Stimulated activated CD8-positive, alpha-beta memory T cell treated with anti-CD3 and anti-CD28 coated beads, Interleukin-15, amount 100 ng/mL, for 48 hours (primary cell): ENCODE data around the gene GSTO2.

ENCODE experiments used
- DNase-seq, 2 donors: peaks; one replicate each; pipeline ENCODE4 v3.0.0-alpha.2; 2020; ENCODE audit warnings: low read depth in 2 of 2

The GSTO2 gene

GRCh38 chr10:104340111-104340526 is 71.1 kb downstream of the GSTO2 start:
- DNase-seq = no peak

GRCh38 chr10:104340641-104341040 is 71.7 kb downstream of the GSTO2 start:
- DNase-seq = no peak

- DNase-seq = no peak
These were observed 74.0 kb downstream of the GSTO2 start for GRCh38 chr10:104342941-104343411.

GRCh38 chr10:104344219-104344618 is 75.2 kb downstream of the GSTO2 start:
- no peak for DNase-seq

GRCh38 chr10:104345515-104345914 is 76.5 kb downstream of the GSTO2 start:
- DNase-seq = no peak

GRCh38 chr10:104345941-104346340 is 77.0 kb downstream of the GSTO2 start:
- no peak for DNase-seq

- no peak for DNase-seq
These were observed 78.5 kb downstream of the GSTO2 start for GRCh38 chr10:104347295-104348045.

GRCh38 chr10:104348601-104349000 is 79.6 kb downstream of the GSTO2 start:
- no peak for DNase-seq

- no peak for DNase-seq
These were observed 80.7 kb downstream of the GSTO2 start for GRCh38 chr10:104349623-104350126.

- DNase-seq = no peak
These were observed 81.2 kb downstream of the GSTO2 start for GRCh38 chr10:104350127-104350635.

GRCh38 chr10:104351061-104351702 is 82.2 kb downstream of the GSTO2 start:
- DNase-seq = no peak

GRCh38 chr10:104351919-104352318 is 82.9 kb downstream of the GSTO2 start:
- DNase-seq = no peak

- peak; percentile 80 to 81 for DNase-seq
These were observed 84.5 kb downstream of the GSTO2 start, which contains the start of gene CFAP58 for GRCh38 chr10:104353325-104354048. TSS of gene CFAP58 (plus strand) at chr10:104353833. CDS start at chr10:104353898, 65 bp downstream.
